HG03354 (cell line): ENCODE data around the gene FYCO1.

Experiments
- ATAC-seq: cut with Tn5 transposase; IDR thresholded peaks from one replicate; pipeline ENCODE4 v1.9.1; 2021; ENCODE audit warnings: mild to moderate bottlenecking; ENCODE audit not compliant: unreplicated experiment, poor library complexity, severe bottlenecking

The FYCO1 gene

DNA sequence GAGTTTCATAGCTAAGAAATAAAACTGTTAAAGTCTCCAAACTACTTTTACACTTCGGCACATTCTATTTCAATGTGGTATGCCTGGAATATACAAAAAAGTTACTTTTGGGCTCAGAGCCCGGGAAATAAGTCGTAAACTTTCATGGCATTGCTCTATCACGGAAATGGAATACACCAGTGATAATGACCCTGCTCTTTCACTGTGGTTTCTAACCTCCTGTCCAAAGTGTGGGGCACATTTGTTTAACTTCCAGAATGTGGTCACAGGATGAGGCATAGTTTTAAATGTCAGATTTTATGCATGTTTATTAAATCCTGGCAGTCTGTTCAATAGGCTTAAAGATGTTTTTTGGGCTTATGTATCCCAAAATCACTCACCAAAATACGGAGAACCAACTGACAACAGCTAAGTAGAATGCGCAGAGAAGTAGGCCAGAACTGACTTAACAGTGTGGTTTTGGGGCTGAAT is 47.3 kb downstream of the FYCO1 start:
- no peak for ATAC-seq

DNA sequence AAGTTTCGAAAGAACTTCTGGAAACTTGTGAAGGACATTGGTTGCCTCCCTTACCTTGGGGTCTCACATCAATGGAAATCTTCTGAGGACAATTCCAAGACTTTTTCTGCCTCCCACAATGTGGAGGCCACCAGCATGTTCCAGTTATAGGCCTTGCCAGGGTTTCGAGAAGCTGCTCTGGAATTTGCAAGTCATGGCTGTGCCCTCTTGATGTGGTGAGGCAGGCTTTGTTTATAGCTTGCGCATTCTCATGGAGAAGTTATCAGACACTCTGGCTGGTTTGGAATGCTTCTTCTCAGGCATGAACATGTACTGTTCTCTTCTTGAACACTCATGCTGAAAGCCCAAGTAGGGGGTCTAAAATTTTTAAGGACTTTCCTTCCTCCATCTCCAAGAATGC is 48.3 kb downstream of the FYCO1 start:
- ATAC-seq: no peak

DNA sequence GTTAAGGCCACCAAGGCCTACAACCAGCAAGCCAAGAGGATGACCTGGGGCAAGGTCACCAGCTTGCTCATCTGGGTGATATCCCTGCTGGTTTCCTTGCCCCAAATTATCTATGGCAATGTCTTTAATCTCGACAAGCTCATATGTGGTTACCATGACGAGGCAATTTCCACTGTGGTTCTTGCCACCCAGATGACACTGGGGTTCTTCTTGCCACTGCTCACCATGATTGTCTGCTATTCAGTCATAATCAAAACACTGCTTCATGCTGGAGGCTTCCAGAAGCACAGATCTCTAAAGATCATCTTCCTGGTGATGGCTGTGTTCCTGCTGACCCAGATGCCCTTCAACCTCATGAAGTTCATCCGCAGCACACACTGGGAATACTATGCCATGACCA is 48.7 kb downstream of the FYCO1 start:
- ATAC-seq: no peak

DNA sequence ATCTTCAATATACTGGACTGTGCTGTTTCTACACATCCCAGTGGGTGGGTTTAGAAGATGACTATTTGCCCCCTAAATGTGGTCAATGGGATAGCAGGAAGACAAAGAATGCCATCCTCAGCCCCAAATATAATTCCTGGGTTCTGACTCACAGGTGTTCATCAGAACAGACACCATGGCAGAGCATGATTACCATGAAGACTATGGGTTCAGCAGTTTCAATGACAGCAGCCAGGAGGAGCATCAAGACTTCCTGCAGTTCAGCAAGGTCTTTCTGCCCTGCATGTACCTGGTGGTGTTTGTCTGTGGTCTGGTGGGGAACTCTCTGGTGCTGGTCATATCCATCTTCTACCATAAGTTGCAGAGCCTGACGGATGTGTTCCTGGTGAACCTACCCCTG is 49.3 kb downstream of the FYCO1 start:
- no peak for ATAC-seq

DNA sequence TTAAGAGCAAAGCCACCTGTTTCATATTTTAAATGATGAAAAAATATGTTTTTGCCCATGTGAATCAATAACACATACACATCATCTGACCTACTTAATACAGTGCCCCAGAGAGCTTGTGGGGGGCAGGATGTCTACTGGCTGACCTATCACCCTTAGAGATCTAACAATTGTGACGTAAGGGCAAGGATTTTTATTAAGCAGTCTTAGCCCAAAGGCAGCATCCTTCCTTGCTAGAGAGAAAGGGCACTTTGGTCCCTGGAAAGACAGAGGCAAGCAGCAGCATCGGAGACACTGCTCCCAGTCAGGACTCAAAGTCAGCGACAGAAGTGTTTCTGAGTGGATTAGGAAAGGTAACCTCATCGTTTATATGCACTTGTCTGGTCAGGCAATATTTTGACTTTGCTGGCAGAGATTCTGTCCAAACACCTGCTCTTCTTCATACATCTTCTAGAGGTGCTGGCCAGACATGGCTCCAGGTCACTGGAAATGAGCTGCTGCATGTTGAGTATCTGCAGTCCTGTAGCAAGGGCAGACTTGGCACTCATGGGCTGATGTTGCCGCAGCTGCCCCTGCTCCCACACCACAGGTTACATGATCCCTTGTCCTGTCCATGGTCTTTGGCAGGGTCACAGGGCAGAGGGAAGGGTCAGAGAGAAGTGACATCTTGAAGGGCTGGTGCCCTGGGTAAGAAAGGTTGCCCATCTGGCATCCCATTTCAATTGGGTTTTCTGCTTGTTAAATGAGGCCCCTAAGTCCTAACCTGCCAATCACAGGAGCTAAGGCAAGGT is 50.6 kb downstream of the FYCO1 start:
- no peak for ATAC-seq

DNA sequence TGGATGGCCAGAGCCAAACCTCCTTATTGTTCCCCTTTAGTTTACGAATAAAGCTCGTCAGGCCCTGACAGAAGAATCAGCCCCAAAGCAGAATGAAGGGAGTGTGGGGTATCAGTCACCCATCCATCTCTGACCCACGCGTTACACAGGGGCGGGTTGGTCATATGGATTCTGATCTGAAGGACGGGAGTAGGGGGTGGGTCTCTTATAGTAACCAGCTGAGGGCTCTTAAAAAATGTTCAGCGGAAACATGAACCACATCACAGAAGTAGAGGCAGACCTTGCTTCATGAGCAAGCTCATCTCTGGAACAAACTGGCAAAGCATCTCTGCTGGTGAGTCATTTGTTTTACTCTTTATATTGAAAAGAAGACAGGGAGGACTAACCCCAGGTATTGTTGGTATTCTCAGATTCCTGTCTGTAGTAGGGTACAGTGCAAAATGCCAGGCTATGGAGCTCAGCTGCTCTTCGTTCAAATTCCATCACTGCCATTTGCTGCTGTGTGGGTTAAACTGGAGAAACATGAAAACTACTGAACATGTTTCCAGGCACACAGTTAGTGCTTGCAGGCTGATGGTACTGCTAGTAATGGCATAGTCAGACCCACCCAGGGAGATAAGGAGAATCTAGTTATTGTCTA is 52.3 kb downstream of the FYCO1 start, which contains the start of gene CXCR6:
TSS of gene CXCR6 (plus strand) at position 258 of the 640 bp plus-strand sequence. CDS start 3,018 bp downstream, outside the sequence.
- no peak for ATAC-seq

DNA sequence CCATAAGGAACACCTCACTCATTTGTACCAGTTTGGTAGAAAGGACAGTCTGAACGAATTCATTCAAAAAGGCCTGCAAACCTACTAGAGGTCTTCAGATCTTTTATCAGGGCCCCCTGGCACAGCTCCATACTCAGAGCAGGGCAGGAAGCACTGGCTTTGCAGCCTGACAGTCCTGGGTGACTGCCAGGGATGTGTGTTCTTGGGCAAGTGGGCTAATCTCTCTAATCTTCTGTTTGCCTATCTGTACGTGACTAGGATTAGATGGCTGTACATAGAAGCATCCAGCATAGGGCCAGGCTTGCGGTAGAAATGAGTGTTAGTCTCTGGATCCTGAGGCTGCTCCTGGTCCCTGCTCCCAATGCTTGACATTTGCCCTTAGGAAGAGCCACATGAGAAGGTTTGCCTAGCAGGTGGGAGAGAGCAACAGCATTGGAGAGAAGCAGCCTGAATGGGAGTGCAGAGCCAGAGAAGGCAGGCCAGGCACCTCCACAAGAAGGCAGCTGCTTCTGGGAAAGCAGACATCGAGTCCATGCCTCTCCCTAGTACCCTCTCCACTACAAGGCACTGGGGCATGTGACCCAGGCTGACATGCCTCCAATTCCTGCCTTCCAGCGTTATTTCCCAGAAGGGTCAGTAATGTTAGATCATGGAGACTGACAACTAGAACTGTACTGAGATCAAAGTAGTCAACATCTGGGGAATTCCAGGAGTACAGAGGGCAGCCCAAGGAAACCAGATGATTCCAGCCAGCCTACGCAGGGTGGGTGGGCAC is 53.4 kb downstream of the FYCO1 start:
- ATAC-seq: no peak

DNA sequence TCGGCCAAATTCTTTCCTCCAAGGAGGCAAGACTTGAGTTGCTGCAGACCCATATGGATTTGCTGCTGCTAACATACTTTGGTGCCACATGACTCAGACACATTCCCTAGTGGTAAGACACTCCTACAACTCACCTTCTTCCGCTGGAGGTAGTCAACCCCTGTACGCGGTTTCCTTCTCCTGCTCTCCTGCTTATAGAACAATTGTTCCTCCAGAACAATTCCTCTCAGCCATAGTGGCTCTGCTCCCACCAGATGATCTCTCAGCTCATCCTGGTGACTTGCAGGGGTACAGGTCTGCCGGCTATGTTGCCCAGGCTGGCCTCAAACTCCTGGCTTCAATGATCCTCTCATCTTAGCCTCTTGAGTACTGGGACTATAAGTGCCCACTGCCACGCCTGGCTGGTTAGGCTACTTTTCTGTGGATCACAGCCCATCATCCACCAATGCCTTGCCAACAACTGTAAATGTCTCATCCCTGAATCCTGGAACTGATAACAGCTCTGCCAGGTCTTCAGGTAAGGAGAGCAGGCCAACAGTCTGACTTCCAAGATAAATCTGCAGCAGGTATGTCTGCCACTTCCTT is 54.8 kb downstream of the FYCO1 start:
- no peak for ATAC-seq

DNA sequence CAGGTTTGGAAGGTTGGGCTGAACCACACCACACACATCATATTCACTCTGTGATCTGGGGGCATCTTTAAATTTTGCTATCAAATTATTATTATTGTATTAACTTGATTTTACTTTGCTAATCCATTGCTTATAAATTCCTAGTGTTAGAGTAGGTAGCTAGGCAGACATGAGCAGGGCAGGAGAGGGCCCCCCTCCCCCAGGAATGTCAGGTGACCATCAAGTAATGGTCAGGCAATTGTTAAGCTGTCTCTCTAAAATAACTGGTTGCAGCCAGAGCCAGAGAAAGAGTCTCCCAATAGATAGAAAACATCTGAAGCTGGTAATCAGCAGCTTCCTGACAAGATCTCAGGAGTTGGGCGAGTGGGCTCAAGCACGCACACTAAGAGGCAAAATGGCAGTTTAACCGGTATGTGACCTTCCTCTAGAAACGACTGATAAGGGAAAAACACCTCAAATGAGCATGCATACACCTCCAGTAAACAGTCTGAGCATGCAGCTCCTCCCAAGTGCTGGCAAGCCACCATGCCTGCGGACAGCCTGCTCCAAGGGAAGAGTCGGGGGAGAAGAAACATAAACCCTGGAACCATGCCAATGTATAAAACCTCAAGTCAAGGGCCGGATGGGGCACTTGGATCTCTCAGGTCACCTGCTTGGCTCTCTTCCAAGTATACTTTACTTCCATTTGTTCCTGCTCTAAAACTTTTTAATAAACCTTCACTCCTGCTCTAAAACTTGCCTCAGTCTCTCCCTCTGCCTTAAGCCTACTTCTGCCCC is 55.4 kb downstream of the FYCO1 start:
- ATAC-seq: no peak

DNA sequence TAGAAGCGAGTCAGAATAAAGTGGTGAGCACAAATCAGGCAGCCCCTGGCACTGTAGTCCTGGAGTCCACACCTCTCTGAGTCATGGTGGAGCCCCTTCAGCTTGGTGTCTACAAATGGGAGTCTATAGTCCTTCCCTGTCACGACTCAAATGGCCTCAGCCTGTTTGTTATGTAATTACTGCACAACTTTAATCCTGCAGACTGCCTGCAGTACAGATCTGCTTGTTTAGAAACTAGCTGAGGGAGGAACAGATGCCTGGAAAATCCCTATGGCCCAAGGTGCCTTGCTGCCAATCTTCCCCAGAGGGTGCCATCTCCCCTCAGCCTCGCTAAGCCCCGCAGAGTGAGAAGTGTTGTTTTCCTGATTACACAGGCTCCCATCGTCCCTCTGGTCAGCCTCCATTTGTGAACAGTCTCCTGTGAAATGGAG is 56.3 kb downstream of the FYCO1 start:
- no peak for ATAC-seq

DNA sequence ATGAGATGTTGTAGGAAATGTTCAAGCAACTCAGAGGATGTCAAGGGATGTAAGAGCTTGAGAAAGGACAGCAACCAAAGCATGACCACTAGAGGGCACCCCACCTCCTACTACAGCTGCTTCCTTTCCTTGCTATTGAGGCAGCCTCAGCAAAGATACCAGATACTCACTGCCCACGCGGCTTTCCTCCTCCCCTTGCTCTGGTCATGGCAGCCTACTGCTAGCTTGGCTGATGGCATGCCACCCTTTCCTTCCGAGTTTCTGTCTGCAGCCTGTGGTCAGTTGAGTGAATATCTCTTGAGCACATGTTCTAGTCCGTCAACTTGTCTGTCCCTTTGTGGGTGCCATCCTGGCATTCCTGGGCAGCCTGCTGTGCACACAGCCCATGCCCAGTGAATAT is 56.8 kb downstream of the FYCO1 start:
- peak; percentile 53 for ATAC-seq

DNA sequence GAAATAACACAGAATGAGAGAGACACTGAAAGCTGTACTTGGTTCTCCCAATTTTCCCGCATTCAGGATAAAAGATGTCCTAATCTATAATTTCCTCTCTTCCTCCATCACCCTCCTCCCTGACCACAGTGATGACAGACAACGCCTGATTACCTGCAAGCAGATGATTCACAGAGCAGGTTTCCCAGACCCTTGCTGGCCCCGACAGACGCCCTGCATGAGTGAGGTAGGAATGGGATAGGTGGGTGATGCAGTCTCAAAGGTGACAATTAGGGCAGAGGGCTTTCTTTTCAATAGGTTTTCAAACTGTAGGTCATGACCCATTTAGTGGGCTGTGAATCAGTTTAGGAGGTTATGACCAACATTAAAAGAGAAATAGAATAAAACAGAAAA is 57.6 kb downstream of the FYCO1 start:
- ATAC-seq: no peak

DNA sequence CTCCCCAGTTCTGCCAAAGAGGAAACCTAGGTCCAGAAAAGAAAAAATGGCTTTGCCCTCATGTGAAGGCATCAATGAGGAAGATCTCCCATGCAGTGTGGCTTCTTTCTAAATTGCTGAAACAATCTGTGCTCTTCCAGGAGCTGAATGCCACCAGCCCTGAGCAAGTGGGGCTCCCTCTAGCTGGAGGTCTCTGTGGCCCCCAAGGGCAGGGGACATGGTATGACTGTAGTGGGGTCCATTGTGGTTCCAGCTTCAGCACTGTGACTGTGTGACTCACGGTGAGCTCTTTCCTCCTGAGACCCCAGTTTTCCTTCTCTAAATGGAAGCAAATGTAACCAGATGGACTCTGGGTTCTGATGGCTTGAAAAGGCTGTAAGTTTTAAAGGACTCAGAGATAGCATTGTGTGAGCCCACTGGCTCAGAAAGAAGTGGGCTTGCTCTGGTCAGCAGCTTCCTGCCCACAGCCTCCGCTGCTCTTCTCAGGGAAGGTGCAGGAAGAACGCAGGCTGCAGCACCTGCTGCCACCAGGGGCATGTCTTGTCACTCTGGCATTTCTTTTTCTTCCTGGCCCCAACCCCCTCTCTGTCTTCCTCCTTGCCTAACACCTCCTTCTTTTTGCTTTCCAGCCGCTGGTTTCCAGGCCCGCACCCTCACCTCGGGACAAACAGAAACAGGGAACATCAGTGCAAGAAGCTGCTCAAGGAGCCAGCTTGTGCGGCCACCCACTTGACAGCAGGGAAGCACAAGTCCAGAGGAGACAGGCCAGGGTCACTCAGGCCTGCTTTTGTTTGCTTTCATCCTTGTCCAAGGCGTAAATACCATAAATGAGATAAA is 58.2 kb downstream of the FYCO1 start:
- no peak for ATAC-seq

DNA sequence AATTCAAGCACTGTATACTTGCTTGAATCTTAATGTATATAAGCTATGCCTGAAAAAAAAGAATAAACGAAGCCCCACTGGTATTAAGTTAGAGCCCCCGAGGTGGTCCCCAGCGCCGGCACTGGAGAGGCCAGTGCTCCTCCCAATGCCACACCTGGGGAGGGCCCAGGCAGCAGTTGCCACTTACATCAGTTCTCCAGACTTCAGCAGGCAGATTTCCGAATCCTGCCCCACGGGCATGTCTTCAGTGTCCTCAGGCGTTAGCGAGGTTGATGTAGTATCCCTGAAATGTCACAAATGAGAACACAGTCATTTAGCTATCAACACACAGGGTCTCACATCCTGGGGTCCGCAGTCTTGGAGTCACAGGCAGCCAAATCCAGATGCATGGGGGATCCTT is 59.4 kb downstream of the FYCO1 start:
- no peak for ATAC-seq

DNA sequence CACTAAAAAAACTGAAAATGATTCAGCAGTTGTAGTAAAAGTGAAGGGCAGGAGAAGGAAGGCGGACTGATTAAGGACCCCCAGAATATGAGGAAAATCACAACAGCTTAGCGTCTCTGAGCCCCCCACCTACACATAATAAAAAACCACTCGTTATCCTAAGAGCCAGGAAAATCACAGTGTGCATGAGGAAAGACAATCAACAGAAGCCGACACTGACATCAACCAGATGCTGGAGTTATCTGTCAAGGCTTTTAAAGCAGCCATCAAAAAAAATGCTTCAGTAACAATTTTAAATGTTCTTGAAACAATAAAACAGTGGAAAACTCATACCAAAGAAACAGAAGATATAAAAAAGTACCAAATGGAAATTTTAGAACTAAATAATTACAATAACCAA is 62.0 kb downstream of the FYCO1 start:
- no peak for ATAC-seq

DNA sequence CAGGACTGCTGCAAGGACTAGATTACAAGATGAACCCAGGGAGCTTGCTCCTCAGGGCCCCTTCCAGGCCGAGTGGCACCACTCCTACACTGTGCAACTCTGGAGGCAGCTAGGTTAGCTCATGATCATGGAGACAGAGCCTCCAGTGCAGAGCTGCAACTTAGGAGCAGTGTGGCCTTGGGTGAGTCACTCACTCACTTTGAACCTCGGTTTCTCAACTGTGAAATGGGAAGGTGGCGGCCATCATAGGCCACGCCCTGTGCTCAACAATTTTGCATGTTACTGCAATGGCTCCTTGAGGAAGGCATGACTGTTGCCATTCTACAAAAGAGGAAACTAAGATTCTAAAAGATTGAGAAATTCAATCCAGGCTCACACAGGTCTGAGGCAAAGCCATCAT is 63.5 kb downstream of the FYCO1 start:
- ATAC-seq: no peak

DNA sequence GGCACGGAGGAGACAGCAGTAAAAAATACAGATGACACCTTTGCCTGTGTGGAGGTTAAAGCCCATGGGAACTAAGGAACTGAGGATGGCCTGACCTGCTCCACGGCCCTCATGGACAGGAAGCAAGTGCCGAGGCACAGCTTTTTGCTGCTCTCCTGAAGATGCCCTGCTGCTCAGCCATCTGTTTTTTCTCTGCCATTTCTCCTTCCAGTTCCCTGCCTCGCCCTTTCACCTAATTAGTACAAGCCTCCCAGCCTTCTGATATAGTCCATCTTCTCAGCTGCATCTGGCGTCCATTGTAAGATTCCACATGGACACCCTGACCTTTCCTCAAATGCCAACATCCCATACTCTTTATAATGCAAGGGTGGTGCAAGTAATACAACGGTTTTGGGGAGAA is 64.1 kb downstream of the FYCO1 start:
- ATAC-seq: no peak

DNA sequence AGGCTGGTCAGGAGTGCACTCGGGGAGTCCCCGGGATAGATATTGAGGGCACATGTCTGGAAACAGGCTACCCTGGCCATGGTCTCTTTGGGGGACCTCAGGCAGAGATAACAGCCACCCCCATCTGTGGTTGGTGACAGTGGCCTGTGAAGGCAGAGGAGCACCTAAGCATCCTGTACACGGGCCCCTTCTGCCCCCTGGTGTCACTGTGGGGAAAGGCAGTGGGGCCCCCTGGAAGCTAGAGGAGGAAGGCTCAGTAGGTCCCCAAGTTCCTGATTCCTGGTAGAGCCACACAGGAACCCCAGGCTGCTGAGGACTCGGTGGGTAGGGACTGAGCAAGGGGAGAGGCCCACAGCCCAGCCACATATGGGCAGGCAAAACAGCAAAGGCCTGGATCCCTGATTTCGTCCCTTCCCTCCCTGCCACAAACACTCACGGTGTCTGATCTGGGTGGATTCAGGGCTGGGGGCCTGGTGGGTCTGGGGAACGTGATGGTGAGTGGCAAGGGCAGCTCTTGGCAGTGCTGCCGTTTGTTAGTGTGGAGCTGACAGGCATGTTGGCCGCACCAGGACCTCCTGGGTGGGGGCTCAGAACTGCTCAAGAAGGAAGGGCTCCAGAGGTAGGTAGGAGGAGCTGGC is 66.5 kb downstream of the FYCO1 start:
- ATAC-seq: no peak
